Activated CD8-positive, alpha-beta memory T cell treated with anti-CD3 and anti-CD28 coated beads for 36 hours (primary cell): ENCODE measurements around the gene ARL15. TPM values are rescaled to one million over a fixed set of nuclear protein-coding genes. Genes with fewer than 3 reads are reported as not detected.

Source experiments
- CTCF ChIA-PET: fragments of 350-600 bp; sonication (Branson Sonifier 250); formaldehyde crosslinking; loops from one replicate; lab custom pipeline; 2021; ENCODE audit warnings: antibody characterized with exemption; lab: Charles Lee
- POLR2A ChIA-PET: fragments of 350-600 bp; sonication (Branson Sonifier 250); formaldehyde crosslinking; loops from one replicate; lab custom pipeline; 2021; ENCODE audit warnings: antibody characterized with exemption; lab: Charles Lee
- total RNA-seq, 2 experiments: library from RNA; stranded (reverse); gene quantifications; one replicate each; pipeline ENCODE4 v1.2.3, GENCODE V29; 2021

ARL15 gene
- total RNA-seq, 2 experiments from 2014 or later, result 5.5 to 6.4 TPM

DNA sequence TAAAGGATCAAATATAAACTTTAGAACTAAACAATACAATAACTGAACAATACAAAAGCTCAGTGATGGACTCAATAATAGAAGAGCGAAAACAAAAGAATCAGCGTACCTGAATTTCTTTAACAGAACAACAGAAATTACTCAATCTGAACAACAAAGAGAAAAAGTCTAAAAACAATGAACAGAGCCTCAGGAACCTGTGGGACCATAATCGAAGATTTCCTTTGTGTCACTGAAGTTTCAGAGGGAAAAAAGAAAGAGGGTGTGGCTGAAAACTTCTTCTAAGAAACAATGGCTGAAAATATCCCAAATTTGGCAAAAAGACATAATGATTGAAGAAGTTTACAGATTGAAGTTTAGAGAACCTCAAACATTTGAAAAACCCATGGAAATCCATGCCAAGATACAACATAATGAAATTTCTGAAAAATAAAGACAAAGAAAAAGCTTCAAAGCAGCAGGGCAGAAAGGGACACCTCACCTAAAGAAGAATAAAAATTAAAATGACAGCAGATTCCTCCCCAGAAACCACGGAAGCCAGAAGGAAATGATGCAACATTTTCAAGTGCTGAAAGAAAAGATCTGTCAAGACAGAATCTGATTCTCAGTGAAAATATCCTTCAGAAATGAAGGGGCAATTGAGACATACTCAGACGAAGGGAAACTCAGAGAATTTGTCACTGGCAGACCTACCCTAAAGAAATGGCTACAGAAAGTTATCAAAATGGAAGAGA, 288.8 kb downstream of the ARL15 start:
- ChIA-PET CTCF (interaction anchor here (0.6 kb wide), 1 partner anchor 30 kb away, joined by 4 read pairs; no protein-coding TSS in a partner anchor), POLR2A (no interaction called here)

DNA sequence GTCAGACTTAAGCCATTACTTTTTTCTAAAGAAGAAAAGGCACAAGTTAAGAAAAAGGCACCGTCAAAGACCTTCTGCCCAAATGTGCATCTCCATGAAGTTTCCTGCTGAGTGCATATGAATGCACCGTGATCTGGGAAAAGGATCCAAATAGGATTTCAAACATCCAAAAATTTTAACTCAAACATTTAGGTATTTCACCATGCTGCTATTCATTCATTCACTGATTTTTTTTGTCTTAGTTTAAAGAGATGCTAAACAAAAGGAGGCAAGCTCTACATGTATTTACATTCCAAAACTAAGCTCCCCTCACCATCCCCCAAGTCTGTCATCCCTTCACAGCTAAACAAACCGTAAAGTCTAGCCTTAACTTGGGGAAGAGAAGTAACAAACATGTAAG, 291.9 kb downstream of the ARL15 start:
- POLR2A ChIA-PET, result no interaction called here
- CTCF ChIA-PET, result no interaction called here

DNA sequence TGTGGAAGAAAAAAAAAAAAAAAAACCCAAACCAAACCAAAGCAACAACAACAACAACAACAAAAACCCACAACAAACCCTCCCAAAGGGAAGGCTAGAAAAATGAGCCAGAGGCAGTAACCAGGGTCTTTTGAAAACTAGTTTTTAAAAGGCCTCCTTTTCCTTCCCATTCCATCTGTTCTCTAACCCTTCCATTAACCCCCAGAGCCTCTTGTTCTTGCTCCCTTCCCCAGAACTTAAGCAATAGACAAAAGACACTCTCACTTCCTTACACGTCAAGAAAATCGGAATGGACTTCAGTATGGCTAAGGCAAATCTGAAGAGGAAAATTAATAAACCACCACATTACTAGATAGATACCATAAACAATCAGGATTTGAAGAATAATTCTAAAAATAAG, 292.8 kb downstream of the ARL15 start:
- POLR2A ChIA-PET, result no interaction called here
- CTCF ChIA-PET, result interaction anchor here (0.7 kb wide), 1 partner anchor 892 kb away, joined by 4 read pairs; no protein-coding TSS in a partner anchor

DNA sequence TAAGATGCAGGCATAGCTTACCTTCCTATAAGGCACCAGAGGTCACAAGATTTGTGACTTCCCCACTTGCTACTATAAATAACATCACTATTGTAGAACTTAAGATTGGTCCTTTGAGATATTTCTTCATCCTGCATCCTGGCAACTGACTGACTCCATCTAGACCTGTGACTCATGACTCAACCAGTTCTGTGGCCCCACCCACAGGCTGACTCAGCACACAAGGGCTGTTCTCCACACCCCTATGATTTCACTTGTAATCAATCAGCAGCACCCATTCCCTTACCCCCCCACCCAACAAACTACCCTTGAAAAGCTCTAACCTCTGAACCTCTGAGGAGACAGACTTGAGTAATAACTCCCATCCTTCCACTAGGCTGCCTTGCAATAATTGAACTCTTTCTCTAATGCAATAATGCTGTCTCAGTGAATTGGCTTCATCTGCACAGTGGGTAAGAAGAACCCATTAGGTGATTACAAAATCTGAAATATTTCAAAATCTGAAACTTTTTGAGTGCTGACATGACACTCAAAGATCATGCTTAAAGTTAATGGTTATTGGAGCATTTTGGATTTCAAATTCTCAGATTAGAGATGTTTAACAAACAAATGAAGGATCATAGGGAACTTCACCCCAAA, 296.7 kb downstream of the ARL15 start:
- ChIA-PET CTCF (no interaction called here), POLR2A (no interaction called here)

DNA sequence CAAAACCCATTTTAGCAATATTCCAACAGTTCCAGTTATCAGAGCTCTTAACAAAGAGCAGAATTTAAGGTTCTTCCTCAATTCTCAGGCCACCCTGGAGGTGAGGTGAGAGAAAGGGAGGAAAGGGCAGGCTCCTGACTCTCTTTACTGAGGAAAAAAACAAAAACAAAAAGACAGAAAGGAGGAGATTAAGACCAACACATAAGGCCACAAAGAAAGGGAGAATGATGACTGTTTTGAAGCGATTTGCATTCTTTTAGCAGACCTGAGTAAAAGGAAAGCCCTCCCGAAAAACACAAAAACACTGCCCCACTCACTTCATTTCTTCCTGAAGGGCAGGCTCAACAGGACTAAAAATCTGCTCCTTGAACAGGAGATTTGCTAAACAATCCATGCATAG, 300.5 kb downstream of the ARL15 start:
- ChIA-PET POLR2A (no interaction called here), CTCF (no interaction called here)

DNA sequence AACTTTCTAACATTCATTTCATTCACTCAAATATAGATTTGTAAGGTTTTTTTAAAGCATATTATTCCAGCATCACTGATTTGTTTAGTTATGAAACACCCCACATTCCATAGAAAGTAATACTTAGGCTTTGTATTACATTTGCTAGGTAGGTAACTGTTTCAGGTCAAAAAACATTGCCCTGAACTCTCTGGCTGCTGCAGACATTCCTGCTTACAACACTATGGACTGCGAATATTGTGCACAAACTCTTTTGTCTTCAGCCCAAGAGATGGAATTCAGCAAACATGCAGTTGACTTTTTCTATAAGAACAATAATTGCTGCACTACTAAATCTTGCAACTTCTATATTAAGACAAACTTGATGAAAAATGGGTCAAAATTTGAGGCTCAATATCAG, 301.0 kb downstream of the ARL15 start:
- CTCF ChIA-PET, result no interaction called here
- POLR2A ChIA-PET, result no interaction called here

DNA sequence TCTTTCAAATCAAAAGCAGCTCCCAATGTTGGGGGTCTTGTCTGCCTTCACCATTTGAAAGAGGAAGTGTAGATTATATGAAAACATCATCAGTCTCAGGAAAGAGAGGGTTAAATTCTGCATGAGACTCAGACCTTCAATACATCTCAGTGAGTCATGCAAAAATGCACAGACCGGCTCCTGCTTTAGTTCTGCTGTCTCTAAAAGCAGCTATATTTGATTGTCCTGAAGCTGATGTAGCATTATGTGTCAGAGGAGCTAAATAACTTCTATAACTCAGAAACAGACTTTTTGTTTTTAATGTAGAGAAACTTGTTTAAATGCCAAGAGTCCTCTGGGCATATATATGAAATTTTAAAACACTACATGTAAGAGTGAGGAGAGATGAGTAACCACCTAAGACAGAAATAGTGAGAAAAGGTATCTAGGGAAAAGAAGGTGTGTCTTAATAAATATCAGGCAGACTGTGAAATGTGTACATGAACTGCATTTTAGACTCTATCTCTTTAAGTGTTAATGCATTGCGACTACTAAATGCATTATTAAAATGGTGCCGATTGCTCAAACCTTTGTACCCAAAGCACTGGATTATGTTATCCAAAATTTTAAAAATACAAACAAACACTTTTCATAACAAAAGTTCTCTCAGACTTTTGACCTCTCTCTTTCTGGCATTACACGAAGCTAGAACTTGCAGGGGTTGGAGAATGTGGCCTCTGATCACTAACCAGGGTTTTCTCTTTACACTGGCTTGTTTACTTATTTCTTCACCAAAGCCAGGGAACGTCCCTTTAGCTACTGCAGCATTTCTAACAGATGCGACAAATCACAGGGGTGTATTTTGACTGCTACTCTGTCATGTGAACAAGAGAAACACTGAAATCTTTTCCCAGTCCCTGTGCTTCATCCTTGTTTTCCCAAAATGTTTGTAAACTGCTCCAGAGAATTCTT, 302.3 kb downstream of the ARL15 start:
- ChIA-PET CTCF (no interaction called here), POLR2A (no interaction called here)

DNA sequence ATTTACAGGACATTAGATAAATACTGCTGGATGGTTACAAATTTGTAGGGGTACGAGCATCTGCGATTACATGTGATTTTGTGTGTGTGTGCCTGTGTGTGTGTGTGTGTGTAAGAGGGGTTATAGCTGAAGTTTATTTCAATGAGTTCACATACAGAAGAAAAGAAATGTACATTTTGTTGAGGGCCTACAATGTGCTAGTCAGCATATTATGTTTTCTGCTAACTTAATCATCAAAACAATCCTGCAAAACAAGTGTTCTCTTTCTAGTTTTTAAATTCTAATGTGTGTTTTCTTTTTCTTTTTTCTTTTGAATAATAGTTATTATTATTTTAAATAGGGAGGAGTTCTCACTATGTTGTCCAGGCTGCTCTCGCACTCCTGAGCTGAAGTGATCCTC, 305.7 kb downstream of the ARL15 start:
- ChIA-PET POLR2A (no interaction called here), CTCF (no interaction called here)

DNA sequence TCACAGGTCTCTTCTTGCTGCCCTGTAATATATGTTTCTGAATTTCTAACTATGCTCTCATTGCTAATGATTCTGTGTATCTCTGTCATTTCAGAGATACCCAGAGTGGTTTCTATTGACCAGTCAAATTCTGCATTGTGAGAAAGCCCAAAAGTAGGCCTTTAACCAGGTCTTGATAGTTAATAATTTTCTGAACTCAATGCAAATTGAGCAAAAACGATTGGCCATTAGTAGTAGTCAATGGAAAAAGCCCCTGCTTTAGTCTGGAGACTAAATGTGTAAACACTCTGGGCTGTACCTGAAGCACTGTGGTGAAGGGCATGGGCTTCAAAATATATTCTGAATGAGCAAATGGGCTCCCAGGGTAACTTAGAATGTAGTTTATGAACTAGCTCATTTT, 307.6 kb downstream of the ARL15 start:
- POLR2A ChIA-PET, result no interaction called here
- CTCF ChIA-PET, result interaction anchor here (0.6 kb wide), 1 partner anchor 12 kb away, joined by 3 read pairs; no protein-coding TSS in a partner anchor

DNA sequence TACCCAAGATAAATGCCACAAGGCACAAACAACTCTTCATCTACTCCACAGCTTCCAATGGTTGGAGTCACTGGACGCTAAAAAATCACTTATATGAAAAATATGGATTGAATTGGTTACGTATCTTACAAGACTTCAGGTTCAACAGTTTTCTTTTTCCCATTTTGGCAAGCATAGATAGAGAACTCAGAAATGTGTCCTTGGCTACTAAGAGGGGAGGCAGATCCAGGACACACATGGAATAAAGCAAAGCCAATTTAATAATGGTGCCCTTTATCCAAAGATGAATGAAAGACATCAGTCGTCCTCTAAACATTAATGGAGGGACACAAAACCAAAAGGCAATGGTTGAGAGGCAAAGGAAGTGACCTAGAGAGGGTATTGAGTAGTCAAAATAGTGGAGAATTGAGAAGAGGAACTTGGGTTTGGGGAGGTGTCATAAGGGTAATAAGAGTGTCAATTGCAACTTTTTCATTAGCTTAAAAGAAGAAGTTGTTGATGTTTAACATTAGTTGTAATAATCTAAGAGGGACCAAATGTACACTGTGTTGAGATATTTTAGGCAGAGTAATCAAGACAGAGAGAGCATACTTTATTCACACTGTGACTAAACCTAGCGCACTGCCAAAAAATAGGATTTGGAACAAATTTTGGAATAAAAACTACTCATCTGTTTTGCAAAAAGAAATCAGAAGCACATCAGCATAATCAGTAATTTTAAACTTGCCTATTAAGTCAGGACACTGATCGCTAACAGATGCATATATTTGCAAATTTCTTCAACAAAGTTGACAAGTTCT, 308.2 kb downstream of the ARL15 start:
- ChIA-PET CTCF (no interaction called here), POLR2A (no interaction called here)

DNA sequence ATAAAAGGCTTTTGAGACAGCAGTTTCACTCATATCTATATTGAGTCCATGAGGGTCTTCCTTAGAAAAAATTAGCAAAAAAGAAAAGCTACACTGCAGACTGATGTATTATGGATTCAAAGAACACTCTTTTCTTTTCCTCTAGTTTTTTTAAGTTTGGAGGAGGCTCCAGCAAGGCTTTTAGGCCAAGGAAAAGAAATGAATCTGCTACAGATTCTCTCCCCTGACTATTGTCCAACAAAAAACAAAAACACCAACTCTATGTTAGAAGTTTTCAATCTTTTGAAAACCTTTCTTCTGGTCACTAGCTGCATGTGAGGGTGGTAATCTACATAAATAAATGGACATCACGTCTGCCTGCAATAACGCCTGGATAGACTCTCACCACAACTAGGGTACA, 310.4 kb downstream of the ARL15 start:
- POLR2A ChIA-PET, result no interaction called here
- CTCF ChIA-PET, result no interaction called here

DNA sequence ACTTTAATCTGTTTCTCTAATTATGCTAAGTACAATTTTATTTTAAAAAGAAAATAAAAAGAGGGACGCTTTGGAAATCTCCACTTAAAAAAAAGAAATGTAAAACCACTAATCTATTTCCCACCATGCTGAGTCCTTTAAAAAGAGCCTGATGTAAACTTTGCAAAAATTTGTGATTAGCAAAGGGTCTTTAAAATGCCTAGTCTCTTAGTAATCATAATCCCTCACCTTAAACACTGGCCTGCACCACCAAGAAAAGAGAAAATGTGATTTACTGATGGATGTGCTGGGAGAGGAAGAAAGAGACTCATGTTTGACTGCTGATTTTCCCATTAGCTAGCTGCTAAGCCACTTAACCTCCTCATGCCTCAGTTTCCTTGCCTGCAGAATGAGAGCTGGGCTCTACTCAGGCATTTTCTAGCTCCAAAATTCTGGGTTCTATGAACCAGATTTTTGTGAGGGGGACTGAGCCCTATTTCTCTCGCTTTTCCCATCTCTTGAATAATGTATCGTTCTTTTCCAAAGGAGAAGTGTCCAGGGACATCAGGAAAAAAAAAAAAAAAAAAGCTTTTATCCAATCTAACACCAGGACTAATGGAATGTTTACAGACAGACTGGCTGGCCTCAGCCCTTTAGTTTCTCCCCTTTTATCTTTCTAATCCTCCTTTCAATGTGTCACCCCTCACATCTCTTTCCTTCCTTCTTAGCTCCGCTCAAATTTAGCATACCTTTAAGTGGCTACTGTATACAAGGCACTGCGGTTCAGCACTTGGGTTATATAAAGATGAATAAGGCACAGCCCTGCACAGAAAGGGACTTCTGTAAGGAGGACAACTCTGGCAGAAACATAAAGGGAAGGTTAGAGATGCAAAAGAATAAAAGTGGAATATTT, 312.4 kb downstream of the ARL15 start:
- CTCF ChIA-PET, result no interaction called here
- POLR2A ChIA-PET, result no interaction called here

DNA sequence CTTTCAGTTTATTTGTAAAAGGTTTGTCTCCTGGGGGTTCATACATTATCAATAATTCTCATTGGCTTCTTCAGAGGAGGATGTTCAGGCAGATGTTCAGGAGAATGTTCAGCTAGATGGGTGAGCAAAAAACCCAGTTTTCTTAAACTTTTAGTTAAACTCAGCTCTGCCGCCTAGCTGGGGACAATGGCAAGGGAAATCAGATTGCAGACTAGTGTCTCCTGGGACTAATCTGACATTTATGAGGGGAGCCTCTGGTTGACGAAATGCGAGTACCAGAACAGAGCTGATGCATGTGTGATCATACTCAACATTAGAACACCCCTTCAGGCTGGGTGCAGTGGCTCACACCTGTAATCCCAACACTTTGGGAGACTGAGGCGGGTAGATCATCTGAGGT, 314.4 kb downstream of the ARL15 start:
- POLR2A ChIA-PET, result no interaction called here
- CTCF ChIA-PET, result no interaction called here

DNA sequence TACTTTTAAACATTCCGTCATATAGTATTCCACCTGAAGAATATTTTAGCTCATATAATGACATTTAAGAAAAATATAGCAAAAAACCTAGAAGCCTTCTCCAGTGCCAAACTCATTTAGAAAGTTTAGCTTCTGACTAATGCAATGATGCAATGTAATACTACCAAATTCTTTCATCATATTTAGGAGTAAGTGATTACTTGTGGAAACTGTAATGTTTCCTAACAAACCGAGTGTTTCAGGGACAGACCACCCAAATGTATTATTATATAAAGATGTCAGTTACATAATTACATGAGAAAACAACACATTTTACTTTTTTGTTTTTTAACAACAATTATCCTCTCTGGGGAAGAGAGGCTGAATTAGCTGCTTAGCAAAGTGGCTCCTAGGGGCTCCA, 316.2 kb downstream of the ARL15 start:
- ChIA-PET CTCF (no interaction called here), POLR2A (interaction anchor here (0.6 kb wide), 1 partner anchor 419 kb away, joined by 7 read pairs; no protein-coding TSS in a partner anchor)

DNA sequence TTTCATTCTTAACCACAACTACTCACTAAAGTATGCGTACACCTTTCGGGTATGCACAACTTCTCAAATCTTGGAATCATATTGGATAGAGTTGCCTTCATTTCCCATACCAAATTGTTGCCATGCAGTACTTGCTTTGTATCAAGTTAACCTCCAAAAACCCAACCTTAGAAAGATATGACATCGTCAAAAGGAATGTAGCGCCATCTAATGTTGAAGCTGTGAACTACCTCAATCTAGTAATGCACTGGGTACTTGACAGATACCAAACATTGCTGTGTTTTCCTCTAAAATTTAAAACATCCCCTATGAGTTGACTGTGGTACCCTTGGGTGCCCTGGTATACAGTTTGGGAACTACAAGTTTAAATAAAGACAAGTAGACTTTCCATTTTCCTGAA, 318.4 kb downstream of the ARL15 start:
- ChIA-PET POLR2A (interaction anchor here (0.6 kb wide), 1 partner anchor 1192 kb away, joined by 3 read pairs; no protein-coding TSS in a partner anchor), CTCF (interaction anchor here (0.9 kb wide), 1 partner anchor 29 kb away, joined by 4 read pairs; no protein-coding TSS in a partner anchor)

DNA sequence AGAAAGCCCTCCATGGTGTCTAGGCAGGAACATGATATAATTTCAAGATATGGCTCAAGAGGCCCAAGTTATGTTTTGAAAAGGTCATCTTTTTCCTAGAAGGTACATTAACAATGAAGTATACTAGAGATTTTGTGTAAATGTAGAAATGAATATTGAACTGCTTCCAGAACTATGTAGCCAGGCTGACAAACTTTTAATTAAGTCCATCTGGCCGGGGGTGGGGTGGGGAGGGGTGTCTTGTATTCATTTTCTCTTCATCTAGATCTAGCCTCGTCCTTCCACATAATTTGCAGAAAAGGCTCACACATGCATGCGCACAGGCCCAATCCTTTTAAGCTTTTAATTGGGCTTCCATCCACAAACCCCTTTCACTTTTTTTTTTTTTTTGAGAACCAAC, 323.3 kb downstream of the ARL15 start:
- ChIA-PET POLR2A (no interaction called here), CTCF (interaction anchor here (1.6 kb wide), 1 partner anchor 242 kb away, joined by 3 read pairs; no protein-coding TSS in a partner anchor)

DNA sequence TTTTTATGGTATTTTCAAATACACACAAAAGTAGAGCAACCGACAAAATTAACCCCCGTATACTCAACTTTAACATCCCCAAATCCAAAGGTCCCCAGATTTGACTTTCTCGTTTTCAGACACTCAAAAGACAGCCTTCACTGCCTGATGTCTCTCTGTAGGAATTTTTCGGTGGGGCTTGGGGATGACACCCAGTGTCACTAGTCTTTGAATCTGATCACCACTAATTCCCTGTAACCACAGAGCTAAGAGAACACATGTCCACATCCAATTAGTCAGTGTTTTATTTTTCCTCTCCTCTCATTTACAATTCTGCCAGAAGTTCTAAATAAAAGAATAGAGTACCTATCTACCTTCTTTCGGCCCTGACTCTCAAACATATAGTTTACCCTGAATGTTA, 324.6 kb downstream of the ARL15 start:
- CTCF ChIA-PET, result interaction anchor here (1.6 kb wide), 1 partner anchor 243 kb away, joined by 3 read pairs; no protein-coding TSS in a partner anchor

DNA sequence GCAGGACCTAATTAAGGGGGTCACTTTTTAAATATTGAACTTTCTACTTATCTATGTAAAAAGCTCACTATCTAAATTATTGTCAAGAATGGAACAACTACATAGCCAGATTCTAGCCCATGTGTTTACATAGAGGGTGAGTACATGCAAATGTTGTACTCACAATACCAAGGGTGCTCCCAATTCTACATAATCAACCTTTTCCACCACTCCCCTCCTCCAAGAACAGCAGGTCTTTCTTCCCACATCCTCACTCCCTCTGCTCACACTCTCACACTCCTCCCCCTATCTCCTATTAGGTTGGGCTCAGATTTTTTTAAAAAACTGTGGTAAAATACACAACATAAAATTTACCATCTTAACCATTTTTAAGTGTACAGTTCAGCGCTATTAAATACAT, 325.4 kb downstream of the ARL15 start:
- POLR2A ChIA-PET, result no interaction called here

More for the DNA sequence above, 324.6 kb downstream of the ARL15 start:
- POLR2A ChIA-PET, result no interaction called here

More for the DNA sequence above, 325.4 kb downstream of the ARL15 start:
- CTCF ChIA-PET, result no interaction called here
